ENCODE measurements around the gene PTGER3.

Gene PTGER3

DNA sequence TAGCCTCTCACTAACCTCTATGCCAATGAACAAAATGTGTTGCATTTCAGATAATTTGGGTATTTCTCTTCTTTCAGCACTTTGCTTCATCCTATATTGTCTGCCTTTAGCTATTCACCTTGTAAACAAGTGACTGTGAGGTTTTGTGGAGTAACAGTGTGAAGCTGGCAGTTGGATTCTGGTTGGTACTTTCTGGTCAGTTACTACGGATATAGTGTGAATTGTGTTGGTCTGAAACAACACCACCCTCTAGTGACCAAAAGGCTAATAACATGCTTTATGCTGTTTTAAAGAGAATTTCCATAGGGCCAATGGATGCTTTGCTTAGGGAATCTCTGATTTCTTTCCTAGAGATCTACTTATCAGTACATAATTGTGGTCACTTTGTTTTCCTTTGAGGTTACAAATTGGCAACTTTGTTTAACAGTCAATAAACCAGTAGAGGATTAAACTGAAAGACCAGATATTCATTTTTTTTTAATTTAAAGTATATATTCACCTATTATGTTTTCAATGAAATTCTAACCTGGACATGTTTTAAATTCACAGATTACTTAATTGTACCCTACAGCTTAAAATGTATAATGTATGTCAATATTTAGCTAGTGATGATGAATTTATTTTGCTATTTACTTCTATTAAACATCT lies 2.5 kb upstream of the PTGER3 start:
- no peak for DNase-seq (ENCODE audit: low read depth)

DNA sequence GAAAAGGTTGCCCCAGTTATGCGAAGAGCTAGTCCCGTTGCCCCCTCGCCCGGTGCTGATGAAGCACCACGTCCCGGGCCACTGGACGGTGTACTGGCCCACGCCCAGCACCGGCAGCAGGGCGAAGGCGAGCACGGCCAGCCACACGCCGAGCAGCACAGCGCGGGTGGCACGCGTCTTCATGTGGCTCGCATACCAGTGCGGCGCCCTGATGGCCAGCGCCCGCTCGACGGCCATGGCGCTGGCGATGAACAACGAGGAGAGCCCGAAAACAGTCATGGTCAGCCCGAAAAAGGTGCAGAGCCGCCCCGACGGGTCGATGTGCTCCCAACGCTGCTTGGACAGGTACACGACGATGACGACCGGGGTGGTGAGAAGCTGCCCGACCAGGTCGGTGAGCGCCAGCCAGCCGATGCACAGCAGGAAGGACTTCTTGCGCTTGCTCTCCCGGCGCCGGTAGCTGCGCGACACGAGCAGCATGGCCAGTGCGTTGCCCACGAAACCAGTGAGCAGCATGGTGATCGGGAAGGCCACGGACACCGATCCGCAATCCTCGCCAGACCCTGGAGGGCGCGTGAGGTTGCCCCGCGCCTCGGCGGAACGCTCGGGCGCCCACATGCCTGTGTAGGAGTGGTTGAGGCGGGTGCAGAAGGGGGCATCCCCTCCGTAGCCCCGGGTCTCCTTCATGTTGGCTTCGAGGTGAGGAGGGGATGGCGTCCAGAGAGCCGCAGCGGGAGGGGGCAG lies 553 bp downstream of the PTGER3 start:
- no peak for DNase-seq (ENCODE audit: low read depth)

DNA sequence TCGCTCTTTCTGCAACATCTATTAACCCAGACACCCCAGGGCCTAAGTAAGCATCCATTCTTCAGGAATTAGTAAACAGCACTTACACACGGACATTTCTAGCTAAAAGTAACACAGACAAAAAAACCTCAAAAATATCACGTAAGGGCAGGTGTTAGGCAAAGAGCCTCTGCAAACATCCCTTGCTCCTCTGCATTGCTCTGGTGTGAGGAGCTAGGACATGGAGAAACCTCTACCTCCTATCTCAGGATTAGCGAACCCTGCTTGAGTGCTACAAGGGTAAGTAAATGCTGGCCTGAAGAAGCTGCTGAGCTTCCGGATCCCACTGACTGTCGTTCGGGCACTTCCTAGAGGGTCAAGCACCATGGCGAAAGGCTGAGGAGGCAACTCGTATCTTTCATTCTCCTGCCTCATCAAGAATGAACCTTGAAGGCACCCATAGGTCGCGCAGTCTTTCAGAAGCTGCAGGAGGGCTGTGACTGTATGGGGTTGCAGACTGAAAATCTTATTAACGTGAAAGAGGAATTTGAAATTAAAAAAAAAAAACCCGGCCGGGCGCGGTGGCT lies 2.1 kb downstream of the PTGER3 start:
- no peak for DNase-seq (ENCODE audit: low read depth)

DNA sequence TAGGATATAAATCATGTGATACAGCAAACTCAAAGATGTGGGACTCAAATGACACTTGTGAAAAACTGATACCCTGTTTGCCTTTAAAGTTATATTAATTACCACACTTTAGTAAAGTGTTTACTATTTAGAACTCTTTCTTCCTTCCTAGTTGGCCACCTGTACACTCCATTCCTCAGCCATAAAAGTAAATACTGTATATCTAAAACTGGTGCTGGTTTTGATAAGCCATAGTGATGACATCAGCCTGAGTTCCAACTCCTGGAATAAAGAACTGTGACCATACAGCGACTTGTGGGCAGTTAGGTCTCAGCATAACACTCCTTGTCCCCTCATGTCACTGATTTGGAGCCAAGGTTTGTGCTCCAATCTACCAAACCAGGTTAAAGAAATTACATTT lies 2.8 kb downstream of the PTGER3 start:
- no peak for DNase-seq (ENCODE audit: low read depth)

- DNase-seq (ENCODE audit: low read depth): no peak
Measured at GRCh38 chr1:71043065-71043464, 4.6 kb downstream of the PTGER3 start.

DNA sequence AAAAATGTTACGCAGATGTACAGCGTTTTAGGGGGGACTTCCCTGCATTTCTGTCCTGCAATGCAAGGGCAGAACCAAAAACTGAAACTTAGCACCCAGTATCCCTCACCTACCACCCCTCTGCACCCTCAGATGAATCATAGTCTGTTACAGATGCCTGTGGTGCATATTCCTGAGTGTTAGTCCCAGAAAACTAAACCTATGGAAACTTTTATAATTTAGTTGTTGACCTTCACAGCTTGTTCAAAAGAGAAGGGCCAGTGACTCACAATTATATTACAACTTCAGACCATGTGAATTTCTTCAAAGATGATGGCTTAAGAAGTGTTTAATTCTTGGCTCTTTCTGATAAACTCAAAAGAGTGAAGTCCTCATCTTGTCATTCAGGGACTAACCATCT lies 5.8 kb downstream of the PTGER3 start:
- no peak for DNase-seq (ENCODE audit: low read depth)

DNA sequence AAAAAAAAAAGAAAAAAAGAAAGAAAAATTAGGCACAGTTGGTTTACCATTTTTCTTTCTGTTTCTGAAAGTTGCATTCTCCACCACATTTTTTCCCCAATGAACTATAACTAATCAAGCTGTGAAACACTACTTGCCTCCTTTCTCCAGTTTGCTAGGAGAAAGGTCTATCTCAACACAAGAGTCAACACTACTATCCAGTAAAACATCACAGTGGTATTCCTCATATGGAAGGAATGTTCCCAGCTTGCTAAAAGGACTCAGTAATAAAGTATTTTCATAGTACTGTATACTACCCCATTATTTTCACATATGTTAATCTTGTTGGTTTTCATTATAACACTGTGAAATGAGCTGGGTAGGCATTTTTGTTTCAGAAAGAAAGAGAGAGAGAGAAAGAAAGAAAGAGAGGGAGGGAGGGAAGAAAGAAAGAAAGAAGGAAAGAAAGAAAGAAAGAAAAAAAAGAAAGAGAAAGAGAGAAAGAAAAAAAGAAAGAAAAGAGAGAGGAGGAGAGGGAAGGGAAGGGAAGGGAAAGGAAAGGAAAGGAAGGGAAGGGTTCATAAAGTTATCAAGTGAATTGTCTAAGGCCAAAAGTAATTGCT lies 7.9 kb downstream of the PTGER3 start:
- DNase-seq (ENCODE audit: low read depth): no peak

- no peak for DNase-seq (ENCODE audit: low read depth)
Measured at GRCh38 chr1:71038942-71039341, 8.7 kb downstream of the PTGER3 start.

GRCh38 chr1:71037829-71038620 lies 9.6 kb downstream of the PTGER3 start:
- DNase-seq (ENCODE audit: low read depth): no peak

DNA sequence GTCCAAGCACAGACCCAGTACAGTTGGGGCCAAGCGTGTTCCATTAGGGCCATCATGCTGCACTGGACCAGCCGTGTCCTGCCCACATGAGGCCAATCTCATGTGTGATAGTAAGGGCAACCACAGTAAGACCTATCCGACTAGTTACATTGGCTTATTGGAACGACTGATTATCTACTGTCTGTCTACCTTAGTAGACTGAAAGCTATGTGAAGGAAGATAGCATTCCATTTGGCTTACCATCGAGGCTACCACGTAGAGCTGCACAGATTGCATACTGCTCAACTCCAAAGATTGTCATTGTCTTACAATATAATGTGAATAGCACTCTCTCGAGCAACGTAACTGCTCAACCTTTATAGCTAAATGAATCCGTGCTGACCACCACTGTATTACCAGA lies 10.6 kb downstream of the PTGER3 start:
- no peak for DNase-seq (ENCODE audit: low read depth)

GRCh38 chr1:71033136-71033535 lies 14.5 kb downstream of the PTGER3 start:
- no peak for DNase-seq (ENCODE audit: low read depth)

GRCh38 chr1:71031426-71031825 lies 16.2 kb downstream of the PTGER3 start:
- no peak for DNase-seq (ENCODE audit: low read depth)

DNA sequence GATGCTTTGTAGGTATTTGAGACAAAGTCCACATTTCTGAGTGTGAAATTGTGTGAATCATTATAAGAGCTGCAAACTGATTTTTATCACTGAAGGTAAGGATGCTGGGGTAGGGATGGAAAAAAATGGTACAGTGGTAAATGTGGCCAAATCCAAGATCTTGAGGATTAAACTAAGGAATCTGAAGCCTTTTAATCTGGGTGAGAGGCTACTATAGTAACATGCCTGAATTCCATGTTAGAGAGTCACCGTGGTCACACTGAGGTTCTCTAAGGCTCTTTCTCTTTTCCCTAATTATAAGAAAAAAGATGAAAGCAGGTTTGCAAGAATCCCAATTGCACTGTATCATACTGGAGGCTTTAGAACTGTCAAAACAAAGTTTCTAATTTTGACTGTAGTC lies 17.6 kb downstream of the PTGER3 start:
- no peak for DNase-seq (ENCODE audit: low read depth)

GRCh38 chr1:71028981-71029380 lies 18.6 kb downstream of the PTGER3 start:
- no peak for DNase-seq (ENCODE audit: low read depth)

GRCh38 chr1:71027991-71028390 lies 19.6 kb downstream of the PTGER3 start:
- DNase-seq (ENCODE audit: low read depth): no peak

DNA sequence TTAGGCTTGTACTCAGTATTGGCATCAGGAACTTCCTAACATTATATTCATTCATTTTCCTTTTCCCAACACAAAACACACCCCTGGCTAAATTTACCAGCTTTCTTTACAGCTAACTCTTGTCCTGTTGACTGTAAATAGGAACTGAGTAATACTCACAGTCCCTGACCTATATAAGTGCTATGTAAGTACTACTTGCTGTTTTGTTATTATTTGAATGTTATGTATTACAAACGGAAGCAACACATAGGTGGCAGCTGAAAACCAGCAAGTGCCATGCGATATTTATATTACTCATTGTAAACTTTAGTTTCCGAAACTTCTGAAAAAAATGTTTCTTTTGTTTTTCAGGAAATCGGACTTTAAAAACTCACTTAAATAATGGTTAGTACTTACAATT lies 21.5 kb downstream of the PTGER3 start:
- no peak for DNase-seq (ENCODE audit: low read depth)

GRCh38 chr1:71023515-71023914 lies 24.1 kb downstream of the PTGER3 start:
- no peak for DNase-seq (ENCODE audit: low read depth)

DNA sequence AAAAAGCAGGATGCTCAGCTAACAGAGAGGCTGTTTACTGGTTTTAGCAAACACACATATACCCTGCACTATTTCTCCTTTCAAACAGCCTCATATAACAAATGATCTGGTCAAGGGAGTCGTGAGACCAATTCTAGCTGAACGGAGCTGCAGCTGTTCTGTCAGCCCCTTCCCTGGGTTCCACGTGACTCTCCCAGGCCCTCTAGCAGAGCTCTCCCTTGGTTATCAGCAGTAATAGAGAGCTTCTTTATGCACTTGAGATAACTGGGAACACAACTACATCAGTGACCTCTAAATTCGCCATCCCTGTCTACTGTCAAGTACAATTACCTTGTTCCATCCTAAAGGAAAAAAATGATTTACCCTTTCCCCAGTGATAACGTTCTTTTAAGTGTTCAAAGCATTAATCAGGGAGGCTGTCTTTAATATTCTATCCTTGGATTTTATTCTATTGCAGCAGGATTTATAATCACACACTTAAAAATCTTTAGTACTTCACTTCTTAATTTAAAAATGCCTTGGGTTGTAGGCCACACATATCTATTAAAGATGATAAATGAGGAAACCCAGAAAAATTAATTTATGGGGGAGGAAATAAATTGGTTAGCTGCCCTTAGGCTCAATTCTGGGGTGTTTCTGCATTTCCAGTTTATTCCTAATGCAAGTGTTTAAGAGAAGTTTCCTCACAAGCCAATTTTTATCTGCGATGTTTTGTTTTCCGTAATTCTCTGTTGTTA lies 28.2 kb downstream of the PTGER3 start:
- DNase-seq (ENCODE audit: low read depth): no peak

DNA sequence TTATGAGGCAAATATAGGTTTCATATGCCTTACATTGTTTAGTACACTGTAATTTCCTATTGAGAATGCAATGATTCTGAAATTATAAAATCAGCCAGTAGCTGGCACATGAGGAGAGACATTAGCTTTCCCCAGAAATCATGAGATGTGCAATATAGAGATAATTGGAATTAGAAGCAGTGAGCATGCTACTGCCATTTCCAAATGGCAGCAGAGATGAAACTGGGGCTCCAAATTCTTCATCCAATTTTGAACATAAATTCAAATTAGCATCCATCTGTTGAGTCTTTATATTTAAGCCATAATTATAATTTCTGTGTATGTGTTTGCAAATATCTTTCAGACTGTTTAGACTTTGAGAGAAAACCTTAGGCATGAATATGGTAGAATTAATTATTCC lies 28.8 kb downstream of the PTGER3 start:
- DNase-seq (ENCODE audit: low read depth): no peak

DNA sequence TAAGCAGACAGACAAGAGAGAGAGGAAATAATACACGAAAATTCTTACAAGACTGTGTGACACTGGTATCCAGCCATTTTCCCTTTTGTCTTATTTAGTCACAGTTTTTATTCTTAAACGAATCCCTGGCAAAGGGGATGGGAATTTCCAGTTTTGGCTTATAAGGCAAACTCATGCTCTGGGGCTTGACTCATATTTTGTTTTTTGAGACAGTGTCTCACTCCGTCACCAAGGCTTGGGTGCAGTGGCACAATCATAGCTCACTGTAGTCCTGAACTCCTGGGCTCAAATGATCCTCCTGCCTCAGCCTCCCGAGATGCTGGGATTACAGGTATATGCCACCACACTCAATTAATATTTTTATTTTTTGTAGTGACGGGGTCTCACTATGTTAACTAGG lies 31.9 kb downstream of the PTGER3 start:
- DNase-seq (ENCODE audit: low read depth): no peak

GRCh38 chr1:71014178-71014579 lies 33.4 kb downstream of the PTGER3 start:
- no peak for DNase-seq (ENCODE audit: low read depth)
